ENCODE results near the gene ADGRF5. TPM values are rescaled to one million over a fixed set of nuclear protein-coding genes. Genes with fewer than 3 reads are reported as not detected.

The ADGRF5 gene
- total RNA-seq, 1 donor from 2014 or later: 238 TPM

DNA sequence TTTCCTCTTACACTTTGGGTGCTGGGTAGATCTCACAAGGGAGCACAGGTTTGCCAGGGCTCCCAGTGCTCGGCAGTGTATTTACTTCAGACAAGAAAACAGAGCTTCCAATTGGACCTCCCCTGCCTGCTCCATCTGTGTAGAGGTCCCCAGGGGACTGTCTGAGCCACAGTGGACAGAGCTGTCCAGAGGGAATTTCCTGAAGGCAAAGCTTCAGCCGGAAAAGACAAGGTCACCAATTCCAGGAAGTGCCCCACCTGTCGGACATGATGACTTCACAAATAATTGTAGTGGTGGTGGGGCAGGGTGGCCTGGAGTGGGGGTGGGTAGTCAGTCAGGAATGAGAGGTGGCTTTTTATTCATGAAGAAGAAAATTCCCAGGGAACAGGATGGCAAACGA is 18.6 kb downstream of the ADGRF5 start:
- no peaks in the 10 kb centered on the region for H3K27me3 ChIP-seq (ENCODE audit: low read depth)
- DNase-seq (no peak), ATAC-seq (peak in 1 of 2 donors; percentile 34)
- H3K9me3 ChIP-seq: no peaks in the 10 kb centered on the region
- TF ChIP-seq, protein P1, sequence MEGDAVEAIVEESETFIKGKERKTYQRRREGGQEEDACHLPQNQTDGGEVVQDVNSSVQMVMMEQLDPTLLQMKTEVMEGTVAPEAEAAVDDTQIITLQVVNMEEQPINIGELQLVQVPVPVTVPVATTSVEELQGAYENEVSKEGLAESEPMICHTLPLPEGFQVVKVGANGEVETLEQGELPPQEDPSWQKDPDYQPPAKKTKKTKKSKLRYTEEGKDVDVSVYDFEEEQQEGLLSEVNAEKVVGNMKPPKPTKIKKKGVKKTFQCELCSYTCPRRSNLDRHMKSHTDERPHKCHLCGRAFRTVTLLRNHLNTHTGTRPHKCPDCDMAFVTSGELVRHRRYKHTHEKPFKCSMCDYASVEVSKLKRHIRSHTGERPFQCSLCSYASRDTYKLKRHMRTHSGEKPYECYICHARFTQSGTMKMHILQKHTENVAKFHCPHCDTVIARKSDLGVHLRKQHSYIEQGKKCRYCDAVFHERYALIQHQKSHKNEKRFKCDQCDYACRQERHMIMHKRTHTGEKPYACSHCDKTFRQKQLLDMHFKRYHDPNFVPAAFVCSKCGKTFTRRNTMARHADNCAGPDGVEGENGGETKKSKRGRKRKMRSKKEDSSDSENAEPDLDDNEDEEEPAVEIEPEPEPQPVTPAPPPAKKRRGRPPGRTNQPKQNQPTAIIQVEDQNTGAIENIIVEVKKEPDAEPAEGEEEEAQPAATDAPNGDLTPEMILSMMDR (IDR thresholded peaks at IDR 0.05): no peak
- peak overlapping the region; percentile 63 for H3K27ac ChIP-seq
- peaks cover 37% of the 10 kb centered on the region for H3K36me3 ChIP-seq
- H3K4me3 ChIP-seq: no peak overlapping the region
- H3K4me1 ChIP-seq: peaks cover 69% of the 10 kb centered on the region
- intact Hi-C loops (cut with DNase I): no loop called here

DNA sequence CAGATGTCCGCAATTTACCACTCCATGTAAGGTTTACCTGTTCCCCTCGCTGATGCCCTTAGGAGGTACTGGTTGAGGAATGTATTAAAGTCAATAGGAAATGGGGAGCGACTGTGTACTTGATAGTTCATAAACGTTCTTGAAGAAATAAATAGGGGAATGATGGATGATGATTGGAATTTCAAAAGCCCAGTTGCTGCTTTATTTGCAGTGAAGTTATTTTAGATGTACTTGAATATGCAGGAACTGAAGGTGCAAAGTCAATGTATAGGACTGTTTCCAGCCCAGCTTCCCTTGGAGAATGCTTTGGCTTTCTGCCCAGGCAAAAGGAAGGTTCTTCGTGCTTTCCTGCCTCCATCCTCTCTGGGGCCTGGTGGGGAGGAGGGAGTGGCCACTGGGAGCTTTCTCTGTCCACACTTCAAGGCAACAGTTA is 19.8 kb downstream of the ADGRF5 start:
- DNase-seq (no peak), ATAC-seq (peak; percentile 72 to 82)
- TF ChIP-seq, protein P1 (IDR thresholded peaks at IDR 0.05): no peak
- Histone ChIP-seq H3K36me3 (peaks cover 45% of the 10 kb centered on the region), H3K27me3 (ENCODE audit: low read depth) (no peaks in the 10 kb centered on the region), H3K9me3 (no peaks in the 10 kb centered on the region), H3K4me1 (peaks cover 73% of the 10 kb centered on the region), H3K27ac (peak overlapping the region; percentile 63), H3K4me3 (no peak overlapping the region)
- intact Hi-C loops (cut with DNase I): no loop called here

DNA sequence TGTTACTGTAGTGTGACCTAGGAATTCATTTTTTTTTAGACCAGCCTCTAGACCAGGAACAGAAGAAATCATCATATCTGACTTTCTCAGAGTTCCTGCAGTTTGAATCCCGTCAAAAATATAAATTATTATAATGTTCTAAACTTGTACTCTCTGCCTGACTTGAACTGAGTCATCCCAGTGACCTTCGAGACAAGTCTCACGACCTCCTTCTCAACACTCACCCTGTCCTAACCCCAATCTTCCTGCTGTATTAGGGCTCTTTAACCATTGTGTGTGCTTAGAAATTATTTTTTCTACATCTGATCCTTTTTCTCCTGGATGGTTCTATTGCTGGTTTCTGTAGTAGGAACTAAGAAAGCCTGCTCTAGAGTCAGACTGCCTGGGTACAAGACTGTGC is 21.5 kb downstream of the ADGRF5 start:
- no peak overlapping the region for H3K4me3 ChIP-seq
- intact Hi-C loops (cut with DNase I): no loop called here
- H3K27me3 ChIP-seq (ENCODE audit: low read depth): no peaks in the 10 kb centered on the region
- TF ChIP-seq, protein P1 (IDR thresholded peaks at IDR 0.05): no peak
- peaks cover 29% of the 10 kb centered on the region for H3K36me3 ChIP-seq
- ATAC-seq: no peak
- no peaks in the 10 kb centered on the region for H3K9me3 ChIP-seq
- H3K27ac ChIP-seq: peak overlapping the region; percentile 63
- DNase-seq: no peak
- peaks cover 69% of the 10 kb centered on the region for H3K4me1 ChIP-seq

DNA sequence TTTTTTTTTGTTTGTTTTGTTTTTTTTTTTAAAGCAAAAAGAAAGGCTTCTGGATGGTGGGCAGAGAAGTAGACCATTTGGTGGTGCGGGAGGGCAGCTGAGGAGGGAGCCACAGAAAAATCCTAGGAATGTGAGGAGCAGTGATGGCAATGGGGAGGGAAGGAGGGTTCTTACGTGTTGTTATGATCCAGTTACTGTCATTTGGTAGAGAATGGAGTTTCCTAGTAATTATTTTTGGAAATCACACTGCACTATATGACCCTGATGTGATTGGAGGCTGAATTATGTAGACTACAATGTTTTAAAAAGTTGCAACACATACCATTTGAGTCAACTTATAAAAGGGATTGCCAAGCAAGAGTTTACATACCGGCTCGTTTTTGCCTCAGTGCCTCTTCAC is 22.1 kb downstream of the ADGRF5 start:
- Histone ChIP-seq H3K4me3 (no peak overlapping the region), H3K9me3 (no peaks in the 10 kb centered on the region), H3K27ac (peak overlapping the region; percentile 63), H3K4me1 (peaks cover 76% of the 10 kb centered on the region), H3K36me3 (peaks cover 30% of the 10 kb centered on the region), H3K27me3 (ENCODE audit: low read depth) (no peaks in the 10 kb centered on the region)
- intact Hi-C loops (cut with DNase I): no loop called here
- TF ChIP-seq, protein P1 (IDR thresholded peaks at IDR 0.05): no peak
- ATAC-seq (peak; percentile 31 to 49), DNase-seq (no peak)

DNA sequence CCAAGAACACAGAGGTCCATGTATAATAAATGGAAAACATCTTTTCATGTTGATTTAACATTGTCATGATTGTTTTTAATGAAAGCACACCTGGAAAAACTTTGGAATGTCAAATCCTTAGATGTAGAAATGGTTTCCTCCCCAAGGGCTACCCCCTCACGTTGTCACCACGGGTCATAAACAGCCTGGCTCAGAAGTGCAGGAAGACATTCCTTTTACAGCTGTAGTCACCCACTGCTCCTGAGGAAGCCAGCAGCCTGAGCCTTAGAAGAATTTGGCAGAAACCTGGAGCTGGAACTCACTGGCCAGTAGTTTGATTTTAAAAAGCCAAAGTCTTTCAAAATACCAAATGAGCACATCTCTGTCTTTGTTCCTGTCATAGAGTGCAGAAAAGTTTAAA is 23.7 kb downstream of the ADGRF5 start:
- intact Hi-C loops (cut with DNase I): no loop called here
- H3K9me3 ChIP-seq: no peaks in the 10 kb centered on the region
- ATAC-seq: no peak

More for the DNA sequence above, 23.7 kb downstream of the ADGRF5 start:
- Histone ChIP-seq H3K36me3 (peaks cover 47% of the 10 kb centered on the region), H3K27ac (peak overlapping the region; percentile 48), H3K27me3 (ENCODE audit: low read depth) (no peaks in the 10 kb centered on the region), H3K4me3 (no peak overlapping the region), H3K4me1 (peaks cover 77% of the 10 kb centered on the region)
- TF ChIP-seq, protein P1 (IDR thresholded peaks at IDR 0.05): no peak
- no peak for DNase-seq

All from lower lobe of right lung (tissue), 2 donors.